ENCODE data around the gene PARK7.

GRCh38 chr1:8016895-8017241 is 55.4 kb downstream of the PARK7 start:
- TF ChIP-seq, protein P1, sequence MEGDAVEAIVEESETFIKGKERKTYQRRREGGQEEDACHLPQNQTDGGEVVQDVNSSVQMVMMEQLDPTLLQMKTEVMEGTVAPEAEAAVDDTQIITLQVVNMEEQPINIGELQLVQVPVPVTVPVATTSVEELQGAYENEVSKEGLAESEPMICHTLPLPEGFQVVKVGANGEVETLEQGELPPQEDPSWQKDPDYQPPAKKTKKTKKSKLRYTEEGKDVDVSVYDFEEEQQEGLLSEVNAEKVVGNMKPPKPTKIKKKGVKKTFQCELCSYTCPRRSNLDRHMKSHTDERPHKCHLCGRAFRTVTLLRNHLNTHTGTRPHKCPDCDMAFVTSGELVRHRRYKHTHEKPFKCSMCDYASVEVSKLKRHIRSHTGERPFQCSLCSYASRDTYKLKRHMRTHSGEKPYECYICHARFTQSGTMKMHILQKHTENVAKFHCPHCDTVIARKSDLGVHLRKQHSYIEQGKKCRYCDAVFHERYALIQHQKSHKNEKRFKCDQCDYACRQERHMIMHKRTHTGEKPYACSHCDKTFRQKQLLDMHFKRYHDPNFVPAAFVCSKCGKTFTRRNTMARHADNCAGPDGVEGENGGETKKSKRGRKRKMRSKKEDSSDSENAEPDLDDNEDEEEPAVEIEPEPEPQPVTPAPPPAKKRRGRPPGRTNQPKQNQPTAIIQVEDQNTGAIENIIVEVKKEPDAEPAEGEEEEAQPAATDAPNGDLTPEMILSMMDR (IDR thresholded peaks at IDR 0.05; ENCODE audit: insufficient read depth, low read length, poor library complexity, severe bottlenecking), result no peak
- no peak for TF ChIP-seq EZH2phosphoT487 (conservative IDR thresholded peaks at IDR 0.05; ENCODE audit: low read length)

All from SU-DHL-6 (cell line).